A549 (cell line): ENCODE results near the gene MTA3.

Source experiments
- CTCF ChIP-seq: fragments of >200 bp; sonication (Bioruptor Twin); formaldehyde crosslinking; IDR thresholded peaks from 3 replicates; pipeline ENCODE4 v1.5.1; 2016
- MAZ ChIP-seq: fragments of 150-350 bp; IDR thresholded peaks from 2 replicates; pipeline ENCODE4 v1.6.1; 2014; ENCODE audit warnings: antibody characterized with exemption, low read depth, low read length, borderline replicate concordance

- no peak for TF ChIP-seq MAZ
- TF ChIP-seq CTCF, result no peak
Measured at GRCh38 chr2:42556315-42556890, 12.0 kb upstream of the MTA3 start.
